GM23338 (cell line): Measurements from ENCODE around the gene SNAP47.

Experiments
- CREB1 ChIP-seq: fragments of 250-450 bp; sonication (Bioruptor Pico); IDR thresholded peaks from 2 replicates; pipeline ENCODE4 v1.5.0; 2020; ENCODE audit warnings: low read depth, mild to moderate bottlenecking, moderate library complexity
- EZH2 ChIP-seq: fragments of 200-600 bp; sonication (generic); IDR thresholded peaks from one replicate; pipeline ENCODE4 v1.8.0; 2017; ENCODE audit warnings: antibody characterized with exemption, mild to moderate bottlenecking, low read depth; ENCODE audit not compliant: unreplicated experiment
- EZH2phosphoT487 ChIP-seq: fragments of 200-600 bp; sonication (generic); IDR thresholded peaks from one replicate; pipeline ENCODE4 v1.8.1; 2018; ENCODE audit warnings: antibody characterized with exemption; ENCODE audit not compliant: unreplicated experiment
- ZNF331 ChIP-seq: fragments of 250-450 bp; sonication (Bioruptor Pico); IDR thresholded peaks from 2 replicates; pipeline ENCODE4 v1.5.0; 2020; ENCODE audit warnings: low read depth, mild to moderate bottlenecking, moderate library complexity
- TF ChIP-seq, protein P1 (sequence below), 2 experiments: fragments of 200-600 bp in 1 of 2; sonication (generic) in 1 of 2; conservative IDR thresholded peaks; 2 replicates each; pipeline versions ENCODE4 v1.5.1 to v1.6.1; 2016 to 2017; ENCODE audit warnings: antibody characterized with exemption in 2 of 2, low read depth in 2 of 2, mild to moderate bottlenecking in 2 of 2, moderate library complexity in 1 of 2

DNA sequence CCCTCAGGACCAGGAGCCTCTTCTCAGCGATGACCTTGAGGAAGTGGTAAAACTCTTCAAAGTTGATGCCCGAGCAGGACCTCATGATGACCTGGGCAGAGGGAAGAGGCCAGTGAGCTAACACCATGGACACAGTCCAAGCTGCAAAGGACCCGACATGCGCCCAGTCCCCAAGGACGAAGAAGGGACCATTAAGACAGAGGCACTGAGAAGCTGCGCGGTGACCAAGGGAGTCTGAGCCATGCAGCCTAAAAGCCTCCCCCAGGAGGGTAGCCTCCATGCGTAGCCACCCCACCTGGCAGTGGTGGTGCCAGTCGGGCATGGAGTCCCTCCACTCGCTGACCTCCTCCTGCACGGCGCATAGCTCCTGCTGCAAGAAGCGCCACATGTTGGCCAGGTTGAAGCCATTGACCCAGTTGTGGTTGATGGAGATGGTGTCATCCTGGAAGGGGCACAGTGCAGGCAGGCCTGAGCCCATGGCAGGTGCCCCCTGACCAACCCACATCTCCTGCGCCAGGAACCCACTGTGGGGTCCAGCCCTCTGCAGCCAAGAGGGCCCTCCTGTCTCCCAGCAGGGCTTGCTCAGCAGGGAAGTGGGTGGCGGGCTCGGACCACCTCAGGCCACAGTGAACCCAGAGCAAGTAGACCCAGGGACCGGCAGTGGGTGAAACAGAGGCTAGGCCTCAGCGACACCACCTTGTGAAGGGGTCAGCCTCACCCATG is 2.5 kb upstream of the SNAP47 start:
- no peak for TF ChIP-seq CREB1
- no peak for TF ChIP-seq ZNF331 (CRISPR knock-in tag)
- TF ChIP-seq, protein P1, sequence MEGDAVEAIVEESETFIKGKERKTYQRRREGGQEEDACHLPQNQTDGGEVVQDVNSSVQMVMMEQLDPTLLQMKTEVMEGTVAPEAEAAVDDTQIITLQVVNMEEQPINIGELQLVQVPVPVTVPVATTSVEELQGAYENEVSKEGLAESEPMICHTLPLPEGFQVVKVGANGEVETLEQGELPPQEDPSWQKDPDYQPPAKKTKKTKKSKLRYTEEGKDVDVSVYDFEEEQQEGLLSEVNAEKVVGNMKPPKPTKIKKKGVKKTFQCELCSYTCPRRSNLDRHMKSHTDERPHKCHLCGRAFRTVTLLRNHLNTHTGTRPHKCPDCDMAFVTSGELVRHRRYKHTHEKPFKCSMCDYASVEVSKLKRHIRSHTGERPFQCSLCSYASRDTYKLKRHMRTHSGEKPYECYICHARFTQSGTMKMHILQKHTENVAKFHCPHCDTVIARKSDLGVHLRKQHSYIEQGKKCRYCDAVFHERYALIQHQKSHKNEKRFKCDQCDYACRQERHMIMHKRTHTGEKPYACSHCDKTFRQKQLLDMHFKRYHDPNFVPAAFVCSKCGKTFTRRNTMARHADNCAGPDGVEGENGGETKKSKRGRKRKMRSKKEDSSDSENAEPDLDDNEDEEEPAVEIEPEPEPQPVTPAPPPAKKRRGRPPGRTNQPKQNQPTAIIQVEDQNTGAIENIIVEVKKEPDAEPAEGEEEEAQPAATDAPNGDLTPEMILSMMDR (conservative IDR thresholded peaks at IDR 0.05; ENCODE audit: low read depth in 2 of 2): no peak
- no peak for TF ChIP-seq EZH2phosphoT487
- TF ChIP-seq EZH2: no peak
